T-cell (primary cell): ENCODE measurements around the gene POFUT2. TPM values are rescaled to one million over a fixed set of nuclear protein-coding genes. Genes with fewer than 3 reads are reported as not detected.

Experiments used
- ATAC-seq, 4 experiments: fragments of 200-7000 bp in 3 of 4; fragments of 150-1000 bp in 1 of 4; cut with Tn5 transposase; replicated peaks in 1 of 4; 1 replicate in 3 of 4; 2 replicates in 1 of 4; pipeline ENCODE4 v1.10.0; 2021; ENCODE audit warnings: moderate library complexity in 3 of 4, mild to moderate bottlenecking in 2 of 4, moderate number of reproducible peaks in 1 of 4
- CTCF ChIA-PET, 2 donors: fragments of 300-600 bp; sonication (Branson Sonifier 250); formaldehyde crosslinking; loops; one replicate each; lab custom pipeline; 2022; ENCODE audit warnings: antibody characterized with exemption in 2 of 2; lab: Charles Lee
- POLR2A ChIA-PET, 2 donors: fragments of 300-600 bp; sonication (Branson Sonifier 250); formaldehyde crosslinking; loops; one replicate each; lab custom pipeline; 2022; ENCODE audit warnings: antibody characterized with exemption in 2 of 2; lab: Charles Lee
- DNase-seq, 35 experiments: peaks; one replicate each; pipeline versions ENCODE4 v3.0.0 to v3.0.0-alpha.2; 2013 to 2023
- H3K27ac ChIP-seq: one replicate; pipeline ENCODE4 v1.5.1; 2013; ENCODE audit warnings: low read length
- H3K27me3 ChIP-seq, 2 experiments: replicated peaks in 1 of 2; 1 replicate in 1 of 2; 2 replicates in 1 of 2; pipeline versions ENCODE4 v1.6.1 to v1.7.0; 2013; ENCODE audit warnings: low read length in 1 of 2, mixed read lengths in 1 of 2; ENCODE audit not compliant: control insufficient read depth in 2 of 2, insufficient read depth in 2 of 2; ENCODE audit errors: extremely low read depth in 1 of 2
- H3K36me3 ChIP-seq, 2 donors: 1 replicate in 1 of 2; 2 replicates in 1 of 2; pipeline versions ENCODE4 v1.6.1 to v1.7.0; 2013; ENCODE audit warnings: low read length in 1 of 2; ENCODE audit not compliant: control insufficient read depth in 2 of 2, insufficient read depth in 1 of 2; ENCODE audit errors: extremely low read depth in 1 of 2
- H3K4me1 ChIP-seq, 2 experiments: 1 replicate in 1 of 2; 2 replicates in 1 of 2; pipeline versions ENCODE4 v1.6.1 to v1.7.0; 2013; ENCODE audit warnings: low read length in 2 of 2, mixed read lengths in 1 of 2; ENCODE audit not compliant: insufficient read depth in 2 of 2, control insufficient read depth in 1 of 2; ENCODE audit errors: extremely low read depth in 1 of 2
- H3K4me3 ChIP-seq, 2 donors: 1 replicate in 1 of 2; 2 replicates in 1 of 2; pipeline versions ENCODE4 v1.5.1 to v1.7.0; 2013; ENCODE audit warnings: mild to moderate bottlenecking in 2 of 2, low read length in 1 of 2, moderate library complexity in 1 of 2; ENCODE audit not compliant: control insufficient read depth in 1 of 2; ENCODE audit errors: extremely low read depth in 1 of 2
- H3K9me3 ChIP-seq: 2 replicates; pipeline ENCODE4 v1.7.0; 2013
- H3K27ac Mint-ChIP-seq, 2 donors: one replicate each; pipeline ENCODE4 v1.8.0; 2020 to 2021; ENCODE audit warnings: mild to moderate bottlenecking in 2 of 2, mixed read lengths in 2 of 2
- H3K27me3 Mint-ChIP-seq, 2 donors: one replicate each; pipeline ENCODE4 v1.8.0; 2021 to 2022; ENCODE audit warnings: mixed read lengths in 2 of 2
- H3K36me3 Mint-ChIP-seq: one replicate; pipeline ENCODE4 v1.8.0; 2021; ENCODE audit warnings: mixed read lengths
- H3K4me1 Mint-ChIP-seq, 3 donors: one replicate each; pipeline ENCODE4 v1.8.0; 2020 to 2022; ENCODE audit warnings: mixed read lengths in 3 of 3, mild to moderate bottlenecking in 1 of 3
- H3K4me3 Mint-ChIP-seq, 3 donors: one replicate each; pipeline ENCODE4 v1.8.0; 2020 to 2022; ENCODE audit warnings: mild to moderate bottlenecking in 3 of 3, mixed read lengths in 3 of 3, moderate library complexity in 3 of 3
- H3K9me3 Mint-ChIP-seq, 3 donors: one replicate each; pipeline ENCODE4 v1.8.0; 2020 to 2022; ENCODE audit warnings: mixed read lengths in 3 of 3
- WGBS: methylation state at CpG from one replicate; pipeline ENCODE4 v1.1.5; 2013; ENCODE audit warnings: missing lambda C conversion rate; ENCODE audit not compliant: insufficient coverage; 5-methylcytosine and 5-hydroxymethylcytosine counted together
- total RNA-seq, 35 experiments: library from RNA in 6 of 35; stranded (reverse) in 6 of 35; fragments of 120-200 nt in 1 of 35; gene quantifications; one replicate each; pipeline versions ENCODE4 v1.2.1 to v1.2.4 and lab custom pipeline; 2013 to 2026

Gene POFUT2
- total RNA-seq, 5 donors from 2014 or later (not counting 1 experiment from before 2014, with no cell fraction given) = 43.0 to 51.3 (median 44.6) TPM

- peaks cover 7 to 14% (median 11%) of the 10 kb centered on the region in 3 donors for H3K4me1 Mint-ChIP-seq
- peaks cover 50% of the 10 kb centered on the region for H3K36me3 Mint-ChIP-seq
Measured at GRCh38 chr21:45220071-45220481, 67.6 kb downstream of the POFUT2 start.

GRCh38 chr21:45219517-45219916 lies 68.2 kb downstream of the POFUT2 start:
- peaks cover 2 to 9% (median 6%) of the 10 kb centered on the region in 3 donors for H3K4me1 Mint-ChIP-seq
- Histone ChIP-seq H3K36me3 (peaks cover 29% of the 10 kb centered on the region in 2 donors), H3K27me3 (no peaks in the 10 kb centered on the region), H3K9me3 (no peaks in the 10 kb centered on the region), H3K4me3 (no peak overlapping the region), H3K27ac (no peak overlapping the region), H3K4me1 (peaks cover 0 to 4% of the 10 kb centered on the region in 2 experiments)
- no peak for DNase-seq
- WGBS = 100% methylated on average over 1 of the region's 6 CpGs
- H3K4me3 Mint-ChIP-seq = no peak overlapping the region
- CTCF ChIA-PET = no interaction called here
- peaks cover 0 to 17% (median 9%) of the 10 kb centered on the region in 3 donors for H3K9me3 Mint-ChIP-seq
- no peak overlapping the region for H3K27ac Mint-ChIP-seq
- peaks cover 55% of the 10 kb centered on the region for H3K36me3 Mint-ChIP-seq
- POLR2A ChIA-PET = interaction anchor here in 1 of 2 donors (0.7 kb wide), 1 partner anchor 11 kb away, joined by 6 read pairs; no protein-coding TSS in a partner anchor
- no peaks in the 10 kb centered on the region for H3K27me3 Mint-ChIP-seq
- no peak for ATAC-seq

More at GRCh38 chr21:45220071-45220481, 67.6 kb downstream of the POFUT2 start:
- Histone ChIP-seq H3K4me1 (peaks cover 0 to 9% of the 10 kb centered on the region in 2 experiments), H3K27ac (no peak overlapping the region), H3K27me3 (no peaks in the 10 kb centered on the region), H3K36me3 (peaks cover 27 to 29% of the 10 kb centered on the region in 2 donors), H3K9me3 (no peaks in the 10 kb centered on the region), H3K4me3 (no peak overlapping the region)
- POLR2A ChIA-PET = interaction anchor here in 1 of 2 donors (0.7 kb wide), 1 partner anchor 11 kb away, joined by 6 read pairs; no protein-coding TSS in a partner anchor
- H3K27me3 Mint-ChIP-seq = no peaks in the 10 kb centered on the region
- CTCF ChIA-PET = interaction anchor here in 1 of 2 donors (0.7 kb wide), 1 partner anchor 1263 kb away, joined by 6 read pairs; no protein-coding TSS in a partner anchor
- H3K27ac Mint-ChIP-seq = no peak overlapping the region
- 94% methylated on average over 2 of the region's 4 CpGs for WGBS
- no peak overlapping the region for H3K4me3 Mint-ChIP-seq
- H3K9me3 Mint-ChIP-seq = peaks cover 0 to 17% (median 9%) of the 10 kb centered on the region in 3 donors
- DNase-seq = no peak
- no peak for ATAC-seq

GRCh38 chr21:45217010-45217409 lies 70.7 kb downstream of the POFUT2 start:
- no CpG with 5 or more reads among the region's 1 CpG for WGBS
- Mint-ChIP-seq H3K4me1 (peaks cover 0 to 3% (median 0%) of the 10 kb centered on the region in 3 donors), H3K4me3 (no peak overlapping the region), H3K9me3 (peaks cover 0 to 17% (median 9%) of the 10 kb centered on the region in 3 donors), H3K36me3 (peaks cover 71% of the 10 kb centered on the region), H3K27ac (no peak overlapping the region), H3K27me3 (no peaks in the 10 kb centered on the region)
- Histone ChIP-seq H3K9me3 (no peaks in the 10 kb centered on the region), H3K27me3 (no peaks in the 10 kb centered on the region), H3K36me3 (peaks cover 22 to 24% of the 10 kb centered on the region in 2 donors), H3K4me3 (no peak overlapping the region), H3K27ac (no peak overlapping the region), H3K4me1 (no peaks in the 10 kb centered on the region)
- no peak for DNase-seq
- POLR2A ChIA-PET = no interaction called here
- CTCF ChIA-PET = no interaction called here
- no peak for ATAC-seq

GRCh38 chr21:45215213-45215612 lies 72.5 kb downstream of the POFUT2 start:
- no CpG with 5 or more reads among the region's 2 CpGs for WGBS
- Histone ChIP-seq H3K36me3 (peaks cover 18 to 21% of the 10 kb centered on the region in 2 donors), H3K9me3 (no peaks in the 10 kb centered on the region), H3K4me1 (no peaks in the 10 kb centered on the region), H3K27me3 (no peaks in the 10 kb centered on the region), H3K27ac (no peak overlapping the region), H3K4me3 (no peak overlapping the region)
- H3K27me3 Mint-ChIP-seq = no peaks in the 10 kb centered on the region
- no peak overlapping the region for H3K27ac Mint-ChIP-seq
- ChIA-PET CTCF (no interaction called here), POLR2A (no interaction called here)
- peaks cover 0 to 3% (median 0%) of the 10 kb centered on the region in 3 donors for H3K4me1 Mint-ChIP-seq
- H3K4me3 Mint-ChIP-seq = no peak overlapping the region
- peaks cover 0 to 17% (median 9%) of the 10 kb centered on the region in 3 donors for H3K9me3 Mint-ChIP-seq
- peaks cover 69% of the 10 kb centered on the region for H3K36me3 Mint-ChIP-seq
- DNase-seq (no peak), ATAC-seq (no peak)

Other genes starting within 250 kb of the POFUT2 start
- gene ADARB1, start 213.3 kb downstream of the POFUT2 start, total RNA-seq = 10 to 100 TPM; 39.7 to 50.3 (median 44.5) TPM
- 10 to 100 TPM in 3 of 5 donors, 1 to 10 TPM in 2; 7.2 to 53.8 (median 10.5) TPM for gene COL18A1, start 117.3 kb upstream of the POFUT2 start, total RNA-seq